B cell (primary cell): ENCODE data around the gene EVX1.

Experiments
- CTCF ChIP-seq: fragments of 200-600 bp; IDR thresholded peaks from one replicate; pipeline ENCODE4 v1.8.0; 2022; ENCODE audit warnings: antibody characterized with exemption, mild to moderate bottlenecking
- EZH2 ChIP-seq: IDR thresholded peaks from 2 replicates; pipeline ENCODE4 v1.6.1; 2012; ENCODE audit warnings: borderline replicate concordance, low read depth, mild to moderate bottlenecking, moderate library complexity, low read length; ENCODE audit not compliant: insufficient read depth, poor library complexity, severe bottlenecking

GRCh38 chr7:27238979-27239386, 3.6 kb upstream of the EVX1 start:
- no peak for TF ChIP-seq CTCF
- no peak for TF ChIP-seq EZH2
